Astrocyte of the hippocampus (primary cell): ENCODE results near the gene LRRC56.
A peak's percentile ranks its signal among the peaks of the same experiment; 100 is the strongest.
"Not testable (repeated sequence)": the region's sequence is repeated elsewhere in the genome, so short reads cannot be mapped to it uniquely, and the experiment has no call there.

ENCODE experiments used
- DNase-seq: peaks from one replicate; pipeline ENCODE4 v3.0.0; 2011; ENCODE audit warnings: low read depth, low spot score

LRRC56 gene

DNA sequence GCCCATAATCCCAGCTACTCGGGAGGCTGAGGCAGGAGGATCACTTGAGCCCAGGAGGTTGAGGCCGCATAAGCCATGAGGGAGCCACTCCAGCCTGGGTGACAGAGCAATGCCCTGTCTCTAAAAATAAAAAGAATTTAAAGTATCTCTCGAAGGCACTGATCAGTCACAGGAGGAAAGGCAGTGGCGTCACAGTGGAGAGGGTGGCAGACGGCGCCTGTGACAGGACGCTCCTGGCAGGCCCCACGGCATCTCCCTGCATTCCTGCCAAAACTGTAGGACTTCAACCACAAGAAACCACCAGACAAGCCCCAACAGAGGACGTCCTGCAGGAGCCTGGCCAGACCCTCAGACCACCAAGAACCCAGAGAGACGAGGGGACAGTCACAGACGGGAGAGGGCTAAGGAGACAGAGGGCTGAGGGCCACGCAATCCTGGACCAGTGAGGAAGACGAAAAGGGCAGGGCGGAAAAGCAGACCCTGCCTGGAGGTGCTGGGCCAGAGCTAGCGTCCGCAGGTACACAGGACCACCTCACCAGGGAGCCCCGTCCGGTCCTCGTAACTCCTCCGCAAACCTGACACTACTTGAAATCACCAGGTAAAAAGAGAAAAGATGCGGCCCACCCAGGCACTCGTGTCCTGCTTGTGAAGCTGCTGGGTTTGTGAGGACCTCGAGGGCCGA, 36.2 kb upstream of the LRRC56 start:
- DNase-seq, result no peak

DNA sequence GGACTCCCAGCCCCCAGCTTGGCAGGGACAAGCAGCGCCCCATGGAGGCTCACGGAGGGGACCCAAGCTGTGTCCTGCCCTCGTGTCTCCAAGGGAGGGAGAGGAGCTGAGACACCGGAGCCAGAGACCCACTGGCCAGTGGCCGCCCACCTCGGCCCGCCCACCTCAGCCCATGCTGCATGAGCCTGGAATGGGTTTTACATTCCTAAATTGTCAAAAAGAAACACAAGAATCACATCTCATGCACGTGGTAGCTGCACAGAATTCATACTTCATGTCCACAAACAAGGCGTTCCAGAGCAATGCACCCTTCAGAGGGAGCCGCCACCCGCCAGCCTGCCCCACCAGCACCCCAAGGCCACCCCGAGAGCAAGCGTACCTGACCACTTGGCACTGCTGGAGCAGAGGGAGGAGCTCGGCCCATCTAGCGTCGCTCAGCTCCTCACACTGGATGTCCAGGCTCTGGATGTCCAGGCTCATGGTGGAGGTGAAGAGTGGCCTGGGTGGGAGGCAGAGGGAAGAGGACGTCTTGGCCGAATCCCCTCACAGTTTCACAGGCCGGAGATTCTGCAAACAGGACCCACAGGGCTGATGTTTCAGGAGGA, 35.5 kb upstream of the LRRC56 start:
- no peak for DNase-seq

- no peak for DNase-seq
Measured at GRCh38 chr11:502288-503178, 34.8 kb upstream of the LRRC56 start.

DNA sequence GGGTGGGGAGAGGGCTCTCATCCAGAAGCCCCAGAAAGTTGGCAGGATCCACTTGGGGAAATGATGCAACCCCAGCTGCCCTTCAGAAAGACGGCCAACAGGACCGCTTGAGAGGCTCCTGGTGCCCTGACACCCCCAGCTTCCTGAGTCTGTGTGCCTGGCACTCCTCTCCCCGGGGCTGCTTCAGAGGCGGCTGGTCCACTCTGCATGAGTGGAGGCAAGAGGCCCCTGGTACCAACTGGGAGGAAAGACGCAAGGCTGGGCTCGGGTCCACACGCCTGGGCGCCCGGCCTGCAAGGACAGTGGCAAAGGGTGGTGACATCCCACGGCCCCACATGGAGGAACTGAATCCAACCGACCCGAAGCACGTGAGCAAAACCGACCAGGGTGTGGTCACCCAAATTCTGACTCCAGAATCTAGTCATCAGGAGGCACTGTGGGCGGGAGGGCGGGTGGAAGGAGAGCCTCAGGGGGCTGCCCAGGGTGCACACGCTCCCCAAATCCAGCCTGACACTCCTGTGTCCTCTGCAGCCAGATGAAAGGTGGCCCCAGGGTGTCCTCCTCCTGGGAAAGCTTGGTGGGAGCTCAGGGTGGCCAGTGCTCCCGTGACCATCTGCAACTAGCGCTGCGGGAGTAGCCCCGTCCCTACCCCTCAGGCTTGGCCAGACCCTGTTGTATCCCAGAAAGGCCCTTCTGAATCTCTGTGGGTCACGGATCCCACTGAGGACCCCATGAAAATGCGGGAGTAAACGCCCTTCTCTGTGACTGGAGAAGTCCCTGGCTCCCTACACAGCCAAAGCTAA, 33.9 kb upstream of the LRRC56 start:
- no peak for DNase-seq

DNA sequence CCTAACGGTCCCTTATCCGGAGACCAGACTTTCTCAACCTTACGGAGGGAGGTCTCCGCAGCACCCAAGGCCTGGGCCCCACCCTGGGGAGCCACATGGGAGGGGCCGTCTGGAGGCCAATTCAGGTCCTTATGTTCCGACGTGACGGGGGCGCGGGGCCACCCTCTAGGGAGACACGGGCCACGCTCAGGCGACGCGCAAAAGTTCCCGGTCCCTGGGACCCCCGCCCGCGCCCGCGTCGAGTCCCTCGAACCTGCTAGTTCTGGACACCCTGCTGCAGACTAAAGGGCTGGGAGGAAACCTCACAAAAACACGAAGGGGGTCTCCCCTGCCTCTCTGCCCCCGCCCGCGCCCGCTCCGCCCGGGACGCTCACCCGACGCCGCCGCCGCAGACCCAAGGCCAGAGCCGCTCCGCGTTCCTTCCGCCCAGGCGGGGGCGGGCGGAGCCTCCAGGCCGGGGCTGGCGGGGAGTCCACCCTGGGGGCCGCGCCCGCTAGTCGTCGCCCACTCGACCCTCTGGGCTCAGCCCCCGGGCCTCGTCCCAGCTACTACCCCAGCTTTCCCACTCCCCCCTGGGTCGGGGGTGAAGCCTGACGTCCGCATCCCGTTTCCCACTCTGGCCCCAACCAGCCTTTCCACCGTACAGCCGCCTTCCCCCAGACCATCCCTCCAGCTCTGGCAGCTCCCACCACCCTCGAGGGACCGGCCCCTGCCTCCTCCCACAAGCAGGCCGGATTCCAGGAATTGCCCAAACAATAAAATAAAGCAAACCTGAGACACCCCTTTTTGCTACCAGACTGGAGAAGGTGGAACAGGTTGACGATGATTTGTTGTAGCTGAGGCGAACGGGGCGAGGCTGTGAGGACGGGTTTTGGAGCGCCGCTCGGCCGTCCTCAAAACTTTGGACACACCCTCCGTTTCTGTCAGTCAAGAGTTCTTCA, 33.0 kb upstream of the LRRC56 start:
- DNase-seq, result peak; percentile 47

DNA sequence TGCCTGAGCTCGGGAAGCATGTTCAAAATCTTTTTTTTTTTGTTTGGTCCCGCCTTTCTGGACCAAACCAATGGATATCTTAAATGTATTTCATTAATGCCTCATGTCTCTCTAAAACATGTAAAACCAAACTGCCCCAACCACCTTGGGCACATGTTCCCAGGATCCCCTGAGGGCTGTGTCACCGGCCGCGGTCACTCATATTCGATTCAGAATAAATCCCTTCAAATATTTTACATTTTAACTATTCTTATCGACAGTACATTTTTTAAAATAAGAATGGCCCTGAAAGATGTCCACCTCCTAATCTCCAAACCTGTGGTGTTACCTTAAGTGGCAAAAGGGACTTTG, 32.4 kb upstream of the LRRC56 start:
- no peak for DNase-seq

DNA sequence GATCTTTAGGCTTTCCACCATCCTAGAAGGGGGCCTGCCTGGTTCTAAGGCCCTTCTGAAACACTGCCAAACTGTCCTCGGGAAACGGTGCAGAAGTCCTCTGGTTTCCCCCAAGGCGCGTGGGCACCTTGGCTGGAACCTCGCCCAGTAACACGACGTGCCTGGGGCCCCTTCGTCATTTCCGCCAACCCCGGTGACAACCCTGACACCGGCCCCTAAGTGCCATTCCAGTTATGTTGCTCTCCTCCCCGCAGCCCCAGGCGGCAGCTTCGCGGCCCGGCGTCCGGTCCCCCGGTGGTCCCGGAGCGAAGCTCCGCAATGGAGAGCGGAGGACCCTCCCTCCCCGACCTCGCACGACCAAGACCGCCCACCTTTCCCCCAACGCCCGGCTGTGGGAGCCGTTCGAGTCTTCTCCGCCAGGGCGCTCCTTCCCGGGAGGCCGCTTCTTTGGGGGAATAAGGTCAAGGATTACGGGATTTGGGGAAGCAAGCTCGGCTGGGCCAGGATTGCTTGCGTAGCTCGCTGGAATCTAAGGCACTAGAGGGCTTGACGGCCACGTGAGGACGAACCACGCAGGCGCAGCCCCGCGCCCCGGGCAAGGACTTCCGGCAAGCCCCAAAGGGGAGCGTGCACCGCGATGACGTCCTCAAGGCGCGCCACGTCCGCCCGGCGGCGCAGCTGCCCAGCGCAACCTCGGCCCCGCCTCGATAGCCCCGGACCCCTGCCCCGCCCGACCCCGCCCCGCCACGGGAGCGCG, 30.9 kb upstream of the LRRC56 start:
- peak; percentile 100 for DNase-seq

DNA sequence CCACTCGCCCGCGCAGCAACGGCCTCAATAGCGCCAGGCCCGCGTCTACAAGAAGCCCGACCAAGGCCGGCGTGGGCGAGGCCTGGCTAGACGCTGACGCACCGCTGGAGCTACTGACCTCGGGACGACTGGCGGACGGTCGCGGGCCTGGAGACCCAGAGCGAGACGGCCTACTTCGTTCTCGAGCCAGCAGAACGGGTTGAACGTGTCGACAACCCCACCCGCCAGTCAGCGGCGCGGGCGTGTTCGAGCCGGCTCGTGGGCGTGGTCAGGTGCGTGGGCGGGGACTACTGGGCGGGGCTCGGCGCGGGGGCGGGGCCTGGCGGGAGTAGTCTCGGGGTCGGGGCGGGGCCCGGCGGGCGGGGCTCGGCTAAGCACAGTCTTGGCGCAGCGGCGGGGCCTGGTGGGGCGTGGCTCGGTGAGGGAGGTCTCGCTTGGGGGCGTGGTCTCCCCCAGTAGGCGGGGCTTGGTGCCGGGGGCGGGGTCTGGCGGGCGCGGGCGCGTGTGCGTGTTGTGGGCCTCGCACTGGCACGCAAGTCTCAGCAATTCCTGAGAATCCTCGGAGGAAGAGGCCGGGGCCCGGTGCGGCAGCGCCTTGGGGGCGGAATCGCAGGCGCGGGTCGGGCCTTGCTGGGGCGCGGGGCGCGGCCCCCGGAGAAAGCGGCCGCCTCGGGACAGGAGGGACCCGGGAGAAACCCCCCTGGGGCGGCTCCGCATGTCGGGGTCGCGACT, 30.2 kb upstream of the LRRC56 start, which contains the start of gene RNH1:
TSS of gene RNH1 (minus strand) at position 248 of the 732 bp plus-strand sequence. CDS start 5,080 bp downstream, outside the sequence.
- peak; percentile 98 for DNase-seq

- DNase-seq, result peak; percentile 58
Measured at GRCh38 chr11:507727-508515, 29.4 kb upstream of the LRRC56 start.

- DNase-seq, result no peak
Measured at GRCh38 chr11:508956-509355, 28.4 kb upstream of the LRRC56 start.

DNA sequence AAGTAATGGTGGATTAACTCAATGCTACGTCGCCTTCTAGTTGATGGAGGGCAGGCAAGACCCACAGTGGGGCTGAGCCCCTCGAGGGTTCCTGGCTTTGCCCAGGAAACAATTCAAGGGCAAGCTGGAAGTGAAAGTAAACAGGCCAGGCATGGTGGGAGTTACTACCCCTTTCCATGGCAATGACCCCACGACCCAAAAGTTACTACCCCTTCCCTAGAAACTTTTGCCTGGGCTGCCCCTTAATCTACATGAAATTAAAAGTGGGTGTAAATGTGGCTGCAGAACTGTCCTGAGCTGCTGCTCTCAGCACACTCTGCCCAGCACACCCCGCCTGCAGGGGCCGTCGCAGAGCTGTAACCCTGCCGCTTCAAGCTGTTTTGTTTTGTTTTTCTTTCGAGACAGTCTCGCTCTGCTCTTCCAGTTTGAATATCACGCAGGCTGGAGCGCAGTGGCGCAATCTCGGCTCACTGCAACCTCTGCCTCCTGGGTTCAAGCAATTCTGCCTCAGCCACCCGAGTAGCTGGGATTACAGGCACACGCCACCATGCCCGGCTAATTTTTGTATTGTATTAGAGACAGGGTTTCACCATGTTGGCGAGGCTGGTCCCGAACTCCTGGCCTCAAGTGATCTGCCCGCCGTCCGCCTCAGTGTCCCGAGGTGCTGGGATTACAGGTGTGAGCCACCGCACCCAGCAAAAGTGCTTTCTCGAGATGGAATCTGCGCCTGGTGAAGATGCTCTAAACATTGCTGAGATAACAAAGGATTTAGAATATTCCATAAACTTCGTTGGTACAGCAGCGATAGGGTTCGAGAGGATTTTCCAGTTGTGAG, 24.3 kb upstream of the LRRC56 start:
- no peak for DNase-seq

- no peak for DNase-seq
Measured at GRCh38 chr11:514606-515005, 22.7 kb upstream of the LRRC56 start.

DNA sequence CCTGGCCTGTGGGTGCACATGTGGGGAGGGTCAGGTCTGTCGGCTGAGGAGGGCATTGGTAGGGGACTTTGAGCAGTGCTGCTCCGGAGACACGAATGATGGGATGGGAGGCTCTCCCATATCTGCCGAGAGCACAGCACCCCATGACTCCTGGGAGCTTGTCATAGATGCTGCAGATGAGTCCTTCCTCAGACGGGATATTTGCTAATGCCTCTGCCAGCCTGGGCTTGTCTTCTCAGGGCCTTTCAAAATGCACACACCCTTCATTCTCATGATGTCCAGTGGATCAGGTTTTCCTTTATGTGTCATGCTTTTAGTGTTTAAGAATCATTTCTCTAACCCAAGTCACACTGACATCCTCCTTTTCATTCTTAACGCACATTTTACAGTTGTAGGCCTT, 22.2 kb upstream of the LRRC56 start:
- no peak for DNase-seq

GRCh38 chr11:516400-516799, 20.9 kb upstream of the LRRC56 start:
- DNase-seq, result no peak

GRCh38 chr11:516918-517685, 20.2 kb upstream of the LRRC56 start:
- not testable (repeated sequence) for DNase-seq

DNA sequence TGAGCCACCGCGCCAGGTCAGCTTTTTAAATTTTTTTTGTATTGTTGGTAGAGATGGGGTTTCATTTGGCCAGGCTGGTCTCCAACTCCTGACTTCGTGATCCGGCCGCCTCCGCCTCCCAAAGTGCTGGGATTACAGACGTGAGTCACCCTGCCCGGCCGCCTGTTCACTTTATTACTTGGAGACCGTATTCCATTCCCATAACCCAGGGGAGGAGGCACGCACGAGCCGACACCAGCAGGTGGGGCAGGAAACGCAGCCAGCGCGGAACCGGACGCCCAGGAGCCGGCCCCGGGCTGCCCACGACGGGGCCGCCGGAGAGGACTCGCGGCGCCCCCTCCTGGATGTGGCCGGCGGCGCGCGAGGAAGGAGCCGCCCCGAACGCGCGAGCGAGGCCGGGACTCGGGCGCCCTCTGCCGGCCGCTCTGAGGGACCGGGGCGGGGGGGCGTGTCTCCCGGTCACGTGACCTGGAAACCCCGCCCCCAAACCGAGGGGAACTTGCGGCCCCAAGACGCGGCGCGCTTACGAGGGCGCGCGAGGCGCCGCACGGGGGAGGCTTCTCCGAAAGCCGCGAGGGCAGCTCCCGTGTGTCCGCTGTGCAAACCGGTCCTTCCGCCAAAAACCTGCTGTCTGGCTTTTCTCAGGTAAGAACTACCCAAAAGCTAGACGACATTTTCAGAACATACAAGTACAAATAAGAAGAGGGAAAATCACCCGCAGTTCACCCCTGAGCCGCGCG, 18.7 kb upstream of the LRRC56 start:
- peak; percentile 95 for DNase-seq
